ENCODE measurements around the gene PAPPA.

The PAPPA gene

GRCh38 chr9:116316246-116316645 lies 162.7 kb downstream of the PAPPA start:
- DNase-seq (ENCODE audit: low spot score), result no peak

DNA sequence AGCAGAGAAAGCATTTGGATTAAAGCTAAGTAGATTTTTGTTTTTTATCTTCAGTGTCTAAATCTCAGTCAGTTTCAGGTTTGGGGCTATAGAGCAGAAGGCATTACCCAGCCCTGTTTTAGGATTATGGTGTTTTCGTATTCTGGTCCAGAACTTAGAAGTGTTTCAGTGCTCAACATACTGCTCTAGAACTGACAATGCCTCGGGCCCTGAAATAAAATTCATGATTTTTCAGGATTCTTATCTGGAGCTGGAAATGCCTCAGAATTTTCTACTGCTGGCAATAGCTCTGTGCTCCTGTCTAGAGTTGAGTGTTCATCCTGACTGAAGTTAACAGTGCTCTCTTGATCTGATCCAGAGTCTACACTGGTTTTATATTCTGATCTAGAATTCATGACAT lies 163.9 kb downstream of the PAPPA start:
- no peak for DNase-seq (ENCODE audit: low spot score)

- DNase-seq (ENCODE audit: low spot score), result no peak
These were observed 165.1 kb downstream of the PAPPA start for GRCh38 chr9:116318468-116319374.

GRCh38 chr9:116319480-116319879 lies 165.9 kb downstream of the PAPPA start:
- no peak for DNase-seq (ENCODE audit: low spot score)

GRCh38 chr9:116320290-116320689 lies 166.7 kb downstream of the PAPPA start:
- DNase-seq (ENCODE audit: low spot score), result no peak

GRCh38 chr9:116322521-116322920 lies 168.9 kb downstream of the PAPPA start:
- DNase-seq (ENCODE audit: low spot score), result no peak

DNA sequence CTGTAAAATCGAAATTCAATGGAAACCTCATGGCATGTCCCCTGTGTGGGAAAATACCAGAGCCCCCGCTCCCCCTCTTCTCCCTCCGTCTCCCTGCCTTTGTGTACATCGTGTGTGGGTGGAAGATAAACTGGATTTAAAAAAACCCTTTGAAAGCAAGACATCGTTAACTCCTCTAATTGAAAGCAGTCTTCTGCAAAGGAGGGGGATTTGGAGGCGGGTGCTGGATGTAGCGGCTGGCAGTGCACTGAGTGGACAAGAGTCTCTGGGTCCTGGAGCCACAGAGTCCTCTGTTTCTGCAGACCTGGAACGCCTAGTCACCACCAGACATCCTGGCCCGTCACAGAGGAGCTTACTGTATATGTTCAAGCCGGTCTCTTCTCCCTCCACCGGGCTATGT lies 169.4 kb downstream of the PAPPA start:
- no peak for DNase-seq (ENCODE audit: low spot score)

GRCh38 chr9:116323571-116323970 lies 170.0 kb downstream of the PAPPA start:
- no peak for DNase-seq (ENCODE audit: low spot score)

DNA sequence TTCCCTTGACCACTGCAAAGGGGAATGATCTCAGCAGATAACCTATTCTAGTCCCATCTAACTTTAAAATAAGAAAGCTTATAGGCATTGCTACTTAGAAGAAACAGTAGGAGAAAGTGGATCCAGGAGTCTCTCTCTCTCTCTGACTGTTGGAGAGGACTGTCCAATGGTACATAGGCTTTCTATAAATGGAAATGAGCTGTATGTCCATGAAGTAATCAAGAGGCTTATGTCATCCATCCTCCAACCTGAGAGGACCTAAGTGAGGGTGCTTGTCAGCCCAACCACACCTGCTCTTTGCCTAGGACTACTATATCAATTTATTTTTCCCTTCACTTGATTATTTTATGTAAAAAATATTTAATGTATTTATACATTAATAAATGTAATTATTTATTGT lies 172.3 kb downstream of the PAPPA start:
- DNase-seq (ENCODE audit: low spot score), result no peak

- no peak for DNase-seq (ENCODE audit: low spot score)
These were observed 174.3 kb downstream of the PAPPA start for GRCh38 chr9:116327701-116328405.

- no peak for DNase-seq (ENCODE audit: low spot score)
These were observed 175.9 kb downstream of the PAPPA start for GRCh38 chr9:116329470-116329869.

DNA sequence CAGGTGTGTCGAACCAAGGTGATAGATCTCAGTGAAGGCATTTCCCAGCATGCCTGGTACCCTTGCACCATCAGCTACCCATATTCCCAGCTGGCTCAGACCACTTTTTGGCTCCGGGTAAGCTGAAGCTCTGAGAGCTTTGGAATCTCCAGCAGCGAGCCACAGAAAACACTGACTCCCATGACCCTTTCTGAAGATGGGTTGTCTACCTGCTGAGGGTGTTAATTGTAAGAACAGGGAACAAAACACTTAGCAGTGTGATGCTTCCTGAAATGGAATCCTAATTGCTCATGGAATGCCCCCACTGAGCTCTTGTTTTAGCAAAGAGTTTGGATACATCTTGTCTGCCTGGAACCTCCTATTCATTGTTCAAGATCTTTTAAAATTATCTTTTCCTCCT lies 177.7 kb downstream of the PAPPA start:
- no peak for DNase-seq (ENCODE audit: low spot score)

DNA sequence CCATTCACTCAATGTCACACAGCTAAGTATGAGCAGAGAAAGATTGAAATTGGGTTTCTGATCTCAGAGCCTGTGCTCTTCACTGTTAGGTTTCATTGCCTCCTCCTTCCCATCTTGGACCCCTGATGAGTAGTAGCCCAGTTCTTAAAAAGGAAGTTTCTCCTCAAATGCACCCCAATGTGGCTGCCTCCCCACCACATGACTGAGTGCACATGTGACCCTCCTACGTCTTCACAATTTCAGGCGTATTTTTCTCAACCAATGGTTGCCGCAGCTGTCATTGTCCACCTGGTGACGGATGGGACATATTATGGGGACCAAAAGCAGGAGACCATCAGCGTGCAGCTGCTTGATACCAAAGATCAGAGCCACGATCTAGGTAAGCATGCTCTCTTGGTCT lies 178.5 kb downstream of the PAPPA start:
- DNase-seq (ENCODE audit: low spot score), result no peak

DNA sequence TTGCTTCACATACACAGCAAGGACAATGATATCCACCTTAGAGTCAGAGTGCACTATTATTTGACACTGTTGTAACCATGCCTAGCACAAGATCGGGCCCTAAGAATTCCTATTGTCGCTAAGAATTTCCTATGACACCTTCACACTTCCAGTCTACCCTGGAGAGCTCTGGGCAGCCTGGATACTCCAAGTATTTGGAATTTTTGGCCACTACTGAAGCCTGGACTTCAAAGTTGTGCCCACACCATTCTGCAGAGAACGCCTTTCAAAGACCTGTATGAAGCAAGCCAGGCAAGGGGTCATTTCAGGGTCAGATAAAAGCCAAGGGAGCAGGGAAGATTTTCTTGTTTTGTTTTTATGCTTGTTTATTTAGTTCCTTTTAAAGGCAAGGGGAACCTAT lies 179.7 kb downstream of the PAPPA start:
- DNase-seq (ENCODE audit: low spot score), result no peak

GRCh38 chr9:116334546-116335150 lies 181.1 kb downstream of the PAPPA start:
- no peak for DNase-seq (ENCODE audit: low spot score)

DNA sequence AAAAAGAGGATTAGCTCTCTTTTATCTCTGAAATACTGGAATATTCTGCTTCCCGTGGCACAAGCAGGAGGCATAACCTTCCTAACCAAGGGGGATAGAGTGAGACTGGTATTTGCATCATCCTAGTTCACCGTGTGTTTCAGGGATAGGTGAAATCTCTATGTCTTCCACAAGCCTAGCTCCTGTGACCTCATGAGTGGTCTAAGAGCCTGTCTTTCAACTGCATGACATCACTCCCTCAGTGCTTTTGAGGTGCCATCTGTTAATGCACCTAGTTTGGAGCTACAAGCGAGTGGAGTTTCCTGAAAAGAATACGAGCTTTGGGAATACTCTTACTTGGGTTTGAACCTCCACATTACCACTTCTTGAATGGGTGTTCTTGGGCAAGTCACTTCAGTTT lies 181.8 kb downstream of the PAPPA start:
- no peak for DNase-seq (ENCODE audit: low spot score)

GRCh38 chr9:116336133-116336862 lies 182.7 kb downstream of the PAPPA start:
- no peak for DNase-seq (ENCODE audit: low spot score)

GRCh38 chr9:116337015-116337414 lies 183.4 kb downstream of the PAPPA start:
- no peak for DNase-seq (ENCODE audit: low spot score)

GRCh38 chr9:116340270-116340669 lies 186.7 kb downstream of the PAPPA start:
- no peak for DNase-seq (ENCODE audit: low spot score)

- peak; percentile 10 for DNase-seq (ENCODE audit: low spot score)
These were observed 188.5 kb downstream of the PAPPA start for GRCh38 chr9:116342061-116342460.

DNA sequence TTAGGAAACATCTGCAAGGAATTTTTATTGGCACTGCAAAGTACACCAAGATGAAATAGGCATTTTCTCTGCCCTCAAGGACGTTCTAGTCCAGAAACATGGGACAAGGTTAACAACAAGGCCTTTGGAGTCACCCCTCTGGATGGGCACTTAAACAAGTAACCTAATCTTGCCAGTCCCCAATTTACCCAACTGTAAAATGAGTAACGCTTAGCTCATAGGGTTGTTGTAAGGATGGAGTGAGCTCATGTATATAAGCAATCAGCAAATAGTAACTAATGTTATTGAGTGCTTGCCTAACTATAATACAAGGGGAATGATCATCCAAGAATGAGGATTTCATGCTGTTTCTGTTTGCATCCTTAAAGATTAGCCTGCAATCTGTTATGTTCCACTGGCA lies 189.3 kb downstream of the PAPPA start:
- no peak for DNase-seq (ENCODE audit: low spot score)

DNA sequence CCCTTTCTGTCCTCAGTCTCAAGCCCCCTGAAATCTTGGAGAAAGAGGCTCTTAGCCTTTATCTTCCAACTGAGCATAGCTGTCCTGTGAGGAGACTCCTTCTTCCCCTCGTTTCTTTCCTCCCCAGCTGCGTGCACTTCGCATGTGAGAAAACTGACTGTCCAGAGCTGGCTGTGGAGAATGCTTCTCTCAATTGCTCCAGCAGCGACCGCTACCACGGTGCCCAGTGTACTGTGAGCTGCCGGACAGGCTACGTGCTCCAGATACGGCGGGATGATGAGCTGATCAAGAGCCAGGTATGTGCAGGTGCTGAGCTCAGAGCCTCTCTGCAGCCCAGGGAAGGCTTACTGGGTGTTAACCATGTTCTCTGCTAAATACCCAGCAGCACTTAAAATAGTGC lies 190.8 kb downstream of the PAPPA start:
- DNase-seq (ENCODE audit: low spot score), result no peak

Measured in globus pallidus (tissue), 1 donor.